NCI-H460 (cell line): Measurements from ENCODE around the gene GNS. TPM values are rescaled to one million over a fixed set of nuclear protein-coding genes. Genes with fewer than 3 reads are reported as not detected.

Experiments
- DNase-seq: peaks from one replicate; pipeline ENCODE4 v3.0.0-alpha.2; 2016; ENCODE audit warnings: low read depth; ENCODE audit errors: extremely low read depth
- polyA plus RNA-seq: library from polyadenylated mRNA; depleted of rRNA; stranded (reverse); fragments of >200 nt; gene quantifications from 2 replicates; pipeline ENCODE4 v1.2.3, GENCODE V29; 2014; cell fraction: nucleus; rRNA removed
- total RNA-seq: library from RNA; depleted of rRNA; stranded (reverse); fragments of >200 nt; shearing (Covaris generic); gene quantifications from 2 replicates; pipeline ENCODE4 v1.2.3, GENCODE V29; 2014; rRNA removed

Gene GNS
- 127 and 139 TPM in 2 replicates for total RNA-seq
- polyA plus RNA-seq = 60.9 and 85.3 TPM in 2 replicates

DNA sequence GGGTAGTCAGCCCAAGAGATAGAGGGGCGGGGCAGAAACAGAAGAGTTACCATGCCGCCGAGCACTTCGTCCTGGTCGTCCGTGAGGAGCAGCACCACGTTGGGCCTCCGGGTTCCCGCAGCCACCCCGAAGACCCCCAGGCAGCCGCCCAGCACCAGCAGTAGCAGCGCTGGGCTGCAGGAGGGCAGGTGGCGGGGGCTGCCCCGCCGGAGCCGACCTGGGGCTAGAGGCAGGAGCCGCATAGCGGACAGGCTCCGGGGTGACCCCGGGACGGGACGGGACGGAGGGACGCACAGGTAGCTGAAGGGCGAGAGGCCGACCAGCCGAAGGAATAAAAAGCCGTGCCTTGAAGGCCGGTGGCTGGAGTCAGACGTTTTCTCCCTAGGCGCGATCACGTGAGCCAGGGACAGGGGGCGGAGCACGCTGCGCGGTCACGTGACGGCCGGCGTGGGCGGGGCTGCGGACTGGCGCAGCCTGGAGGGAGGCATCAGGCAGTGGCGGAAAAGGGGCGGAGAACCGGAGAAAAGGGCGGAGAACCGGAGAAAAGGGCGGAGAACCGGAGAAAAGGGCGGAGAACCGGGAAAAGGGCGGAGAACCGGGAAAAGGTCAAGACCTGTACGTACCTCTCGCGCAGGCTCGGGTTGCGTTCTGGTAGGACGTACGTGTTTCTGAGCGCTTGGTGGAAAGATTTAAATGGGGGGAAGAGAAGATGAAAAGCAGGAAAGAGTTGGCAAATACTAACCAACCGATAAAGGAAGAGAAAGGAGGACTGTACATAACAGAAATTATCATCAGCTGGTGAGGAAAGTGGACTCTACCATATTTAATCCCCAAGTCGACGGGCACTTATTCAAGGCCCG is at the start of gene GNS:
Gene GNS, minus strand, starts transcription at position 372 of the 860 bp plus-strand sequence. Its CDS starts 130 bp downstream, at position 242.
- DNase-seq = peak; percentile 90

DNA sequence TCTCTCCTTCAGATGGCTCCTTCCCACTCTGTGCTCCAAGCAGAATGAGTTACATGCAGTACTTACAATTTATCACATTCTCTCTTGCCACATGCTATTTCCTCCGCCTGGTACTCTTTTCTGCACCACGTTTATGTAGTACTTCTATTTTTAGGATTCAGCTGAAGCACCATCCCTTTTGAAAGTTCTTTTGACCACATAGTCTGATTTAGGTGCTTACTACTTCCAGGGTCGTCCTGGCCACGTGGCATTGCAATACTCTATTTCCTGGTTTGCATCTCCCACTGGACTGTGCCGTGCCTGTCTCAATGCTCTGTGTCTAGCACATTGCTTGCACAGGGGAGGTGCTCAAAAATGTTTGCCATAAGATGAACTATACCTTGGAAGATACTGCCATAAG is 48.9 kb upstream of the GNS start:
- no peak for DNase-seq

GRCh38 chr12:64806593-64807460 is 47.6 kb upstream of the GNS start:
- DNase-seq = no peak

GRCh38 chr12:64806173-64806572 is 47.0 kb upstream of the GNS start:
- DNase-seq = no peak

- peak; percentile 46 for DNase-seq
Measured at GRCh38 chr12:64802180-64802775, 43.1 kb upstream of the GNS start.

DNA sequence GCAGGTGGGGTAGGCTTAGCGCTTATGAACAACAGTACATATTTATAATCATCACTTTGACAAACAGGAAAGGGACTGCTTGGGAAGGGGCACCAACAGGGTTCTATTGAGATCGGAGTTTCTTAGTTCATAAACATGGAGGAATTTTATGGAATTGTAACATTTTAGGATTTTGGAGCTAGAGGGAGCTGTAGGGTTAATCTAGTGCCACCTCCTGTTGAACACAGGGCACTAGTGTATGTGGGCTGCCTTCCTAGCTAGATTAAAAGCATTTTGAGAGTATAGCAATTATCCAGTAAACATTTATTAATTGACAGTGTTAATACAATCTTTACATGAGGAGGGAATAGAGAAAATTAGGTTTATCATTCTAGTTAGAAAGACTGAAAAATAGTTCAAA is 42.2 kb upstream of the GNS start:
- peak; percentile 17 for DNase-seq

DNA sequence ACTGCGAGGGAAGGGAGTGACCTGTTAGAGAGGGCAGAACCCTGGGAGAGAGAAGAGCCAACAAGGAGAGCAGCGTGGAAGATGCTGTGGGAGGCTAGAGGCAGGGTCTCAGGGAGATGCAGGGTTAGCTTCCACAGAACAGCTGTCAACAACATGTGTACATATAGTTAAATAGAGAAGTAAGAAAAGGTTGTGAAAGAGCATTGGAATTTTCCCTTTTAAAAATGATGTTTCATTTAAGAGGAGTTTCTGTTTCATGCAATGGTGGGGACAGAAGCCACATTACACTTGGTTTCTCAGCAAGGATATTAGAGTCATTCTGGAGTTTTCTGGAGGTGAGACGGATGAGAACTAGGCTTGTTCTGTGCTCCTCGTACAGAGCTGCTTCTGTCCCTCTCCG is 41.4 kb upstream of the GNS start:
- no peak for DNase-seq

DNA sequence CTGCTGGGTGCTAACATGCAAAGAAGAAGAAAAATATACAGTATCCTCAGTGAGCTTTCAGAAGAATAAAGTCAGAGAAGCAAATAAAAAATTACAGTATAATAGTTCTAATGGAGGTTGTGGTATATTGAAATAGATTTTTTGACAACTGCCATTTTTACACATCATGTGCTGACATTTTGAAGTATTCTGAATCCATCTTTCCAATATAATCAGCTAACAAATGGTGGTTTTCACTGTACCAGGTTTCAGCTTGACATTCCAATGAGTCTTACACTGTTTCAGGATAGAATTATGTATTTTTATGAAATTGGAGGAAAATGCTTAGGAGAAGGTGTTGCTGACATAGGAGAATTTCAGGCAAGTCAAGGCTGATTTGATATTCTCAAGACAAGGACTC is 39.0 kb upstream of the GNS start:
- DNase-seq = no peak

GRCh38 chr12:64797156-64797555 is 38.0 kb upstream of the GNS start:
- peak; percentile 12 for DNase-seq

DNA sequence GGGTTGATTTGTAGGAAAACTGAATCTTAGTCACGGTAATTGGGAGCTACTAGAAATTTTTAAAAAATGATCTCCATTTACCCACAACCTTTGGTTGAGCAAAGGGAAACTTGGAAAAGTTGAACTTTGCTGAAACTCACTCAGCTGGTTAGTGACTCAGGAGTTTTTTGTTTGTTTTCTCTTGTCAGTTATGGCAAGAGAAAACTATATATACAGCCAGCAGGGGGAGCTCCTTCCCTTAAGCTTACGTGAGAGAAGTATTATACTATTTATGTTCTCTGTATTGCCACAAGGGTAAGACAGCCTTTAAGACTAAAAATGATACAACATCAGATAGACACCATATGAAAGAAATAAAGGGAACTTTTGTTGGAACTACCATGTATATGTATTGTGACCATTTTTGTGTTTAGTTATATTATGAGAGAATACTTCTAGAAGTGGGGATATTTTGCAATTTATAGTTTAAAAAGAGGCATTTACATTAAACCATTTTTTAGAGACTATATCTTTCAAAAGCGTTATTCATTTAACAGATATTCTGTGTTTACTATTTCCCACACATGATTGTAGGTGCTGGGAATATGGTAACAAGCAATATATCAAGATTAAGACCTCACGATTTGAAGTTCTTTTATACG is 37.1 kb upstream of the GNS start:
- peak; percentile 93 for DNase-seq

DNA sequence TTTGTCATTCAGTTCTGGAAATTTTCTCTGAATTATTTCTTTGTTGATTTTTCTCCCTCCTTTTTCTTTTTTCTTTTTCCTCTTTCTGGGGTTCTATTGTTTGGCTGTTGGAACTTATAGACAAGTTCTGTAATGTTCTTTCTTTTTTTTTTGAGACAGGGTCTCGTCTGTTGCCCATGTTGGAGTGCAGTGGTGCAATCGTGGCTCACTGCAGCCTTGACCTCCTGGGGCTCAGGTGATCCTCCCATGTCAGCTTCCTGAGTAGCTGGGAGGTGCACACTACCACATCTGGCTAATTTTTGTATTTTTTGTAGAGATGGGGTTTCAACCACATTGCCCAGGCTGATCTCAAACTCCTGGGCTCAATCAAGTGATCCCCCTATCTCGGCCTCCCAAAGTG is 35.1 kb upstream of the GNS start:
- no peak for DNase-seq

DNA sequence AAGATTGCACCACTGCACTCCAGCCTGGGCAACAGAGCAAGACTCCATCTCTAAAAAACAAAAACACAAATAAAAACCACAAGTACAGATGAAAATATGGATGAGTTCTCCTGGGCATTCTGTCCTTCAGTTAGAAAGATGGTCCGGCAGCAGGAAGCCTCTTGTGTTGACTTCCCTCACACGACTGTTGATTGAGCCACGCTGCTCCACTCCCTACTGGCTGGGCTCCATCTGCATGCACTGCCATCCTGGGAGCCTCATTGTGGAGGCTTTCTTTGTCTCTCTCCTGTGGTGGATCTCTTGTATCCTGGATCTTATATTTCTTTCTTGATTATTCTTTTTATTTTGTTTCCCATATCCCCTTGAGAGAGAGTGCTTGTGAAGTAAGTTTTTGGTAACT is 34.4 kb upstream of the GNS start:
- DNase-seq = no peak

DNA sequence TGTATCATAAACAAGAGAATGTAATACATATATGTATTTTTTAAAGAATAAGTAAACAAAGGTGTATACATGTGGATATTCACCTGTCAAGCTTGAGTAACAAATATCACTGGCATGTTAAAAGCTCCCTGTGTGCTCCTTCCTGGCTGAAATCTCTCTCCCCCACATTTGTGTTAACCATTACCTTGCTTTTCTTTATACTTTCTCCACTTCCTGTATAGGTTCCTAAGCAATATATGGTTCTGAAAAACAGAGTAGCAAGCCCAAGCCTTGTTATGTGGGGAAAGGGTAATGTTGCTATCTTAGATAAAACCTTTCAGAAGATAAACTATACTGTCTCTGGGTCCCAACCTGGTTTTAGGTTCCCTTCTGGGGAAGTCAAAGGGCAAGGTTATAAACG is 32.9 kb upstream of the GNS start:
- DNase-seq = no peak

DNA sequence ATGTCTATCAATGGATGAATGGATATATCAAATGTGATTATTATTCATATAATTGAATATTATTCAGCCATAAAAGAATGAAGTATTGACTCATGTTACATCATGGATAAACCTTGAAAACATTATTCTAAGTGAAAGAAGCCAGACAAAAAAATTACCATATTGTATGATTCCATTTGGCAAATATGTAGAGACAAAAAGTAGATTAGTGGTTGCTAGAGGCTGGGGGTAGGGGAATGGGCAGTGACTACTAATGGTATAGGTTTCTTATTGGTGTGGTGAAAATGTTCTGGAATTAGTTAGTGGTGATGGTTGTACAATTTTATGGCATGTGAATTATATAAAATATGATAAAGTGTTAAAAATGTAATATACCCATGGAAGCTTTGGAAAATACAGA is 31.8 kb upstream of the GNS start:
- DNase-seq = no peak

- DNase-seq = no peak
Measured at GRCh38 chr12:64790166-64790565, 31.0 kb upstream of the GNS start.

DNA sequence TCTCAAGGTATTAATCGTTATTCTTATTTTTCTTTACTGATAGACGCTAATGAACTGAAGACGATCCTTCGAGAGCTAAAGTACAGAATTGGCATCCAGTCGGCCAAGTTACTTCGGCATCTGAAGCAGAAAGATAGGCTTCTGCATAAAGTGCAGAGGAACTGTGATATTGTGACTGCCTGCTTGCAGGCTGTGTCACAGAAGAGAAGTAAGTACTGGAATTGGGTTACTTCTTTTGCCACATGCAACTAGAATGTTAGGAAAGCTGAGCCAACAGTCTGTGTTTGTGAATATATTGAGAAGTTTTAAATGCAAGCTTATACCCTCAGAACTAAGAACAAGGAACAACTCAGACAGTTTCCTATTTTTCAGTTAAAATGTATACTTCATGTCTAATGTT is 26.6 kb upstream of the GNS start:
- DNase-seq = no peak

DNA sequence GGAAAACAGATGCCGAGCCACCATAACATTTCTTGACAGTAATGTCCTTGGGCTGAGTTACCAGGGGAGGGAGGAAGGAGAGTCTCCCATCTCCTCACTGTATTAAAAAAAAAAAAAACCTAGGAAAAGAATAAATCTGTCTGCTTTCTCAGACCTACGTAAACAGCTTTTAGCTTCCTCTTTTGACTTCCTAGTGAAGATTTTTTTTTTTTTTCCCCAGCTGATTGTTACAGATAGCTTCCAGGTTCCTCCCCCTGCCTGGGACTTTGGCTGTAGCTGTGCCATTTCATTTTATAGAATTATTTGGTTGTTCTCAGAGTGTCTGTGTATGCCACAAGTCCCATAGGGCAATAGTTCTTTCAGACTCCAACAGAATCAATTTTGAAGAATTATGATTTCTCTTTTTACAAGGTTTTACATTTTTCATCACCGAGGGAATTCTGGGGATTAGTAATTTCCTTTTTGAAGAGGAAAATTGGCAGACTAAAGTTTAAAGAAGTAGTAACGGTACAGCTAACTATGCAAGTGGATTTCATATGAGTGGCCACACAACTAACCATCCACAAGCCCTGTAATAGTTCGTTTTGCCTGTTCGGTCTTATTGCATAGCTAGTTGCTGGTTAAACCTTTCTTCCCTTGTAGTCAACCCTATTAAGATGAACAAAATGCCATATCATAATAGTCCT is 23.1 kb upstream of the GNS start:
- DNase-seq = no peak

GRCh38 chr12:64781280-64782190 is 22.3 kb upstream of the GNS start:
- no peak for DNase-seq
